Caco-2 (cell line): ENCODE data around the gene MRPL36. TPM values are rescaled to one million over a fixed set of nuclear protein-coding genes. Genes with fewer than 3 reads are reported as not detected.

Experiments used
- BruUV-seq: library from RNA; stranded (reverse); fragments of 400-500 nt; replicated peaks from 2 replicates; lab custom pipeline; 2021; lab: Mats Ljungman, UMichigan
- CTCF ChIA-PET: fragments of 300-600 bp; sonication (Branson Sonifier 250); formaldehyde crosslinking; loops from one replicate; lab custom pipeline; 2022; ENCODE audit warnings: antibody characterized with exemption; lab: Charles Lee
- POLR2A ChIA-PET: fragments of 300-600 bp; sonication (Branson Sonifier 250); formaldehyde crosslinking; loops from one replicate; lab custom pipeline; 2022; ENCODE audit warnings: antibody characterized with exemption; lab: Charles Lee
- DNase-seq, 2 experiments: peaks; one replicate each; pipeline versions ENCODE4 v3.0.0 to v3.0.0-alpha.2; 2020 to 2022
- H3K27me3 ChIP-seq: replicated peaks from 2 replicates; pipeline ENCODE4 v1.6.0; 2011; ENCODE audit warnings: low read length; ENCODE audit not compliant: control insufficient read depth, insufficient read depth
- H3K36me3 ChIP-seq: 2 replicates; pipeline ENCODE4 v1.5.1; 2011; ENCODE audit warnings: low read length; ENCODE audit not compliant: control insufficient read depth, insufficient read depth
- H3K4me1 ChIP-seq: fragments of 250-450 bp; sonication (Bioruptor Pico); 2 replicates; pipeline ENCODE4 v1.5.1; 2020; ENCODE audit warnings: mild to moderate bottlenecking
- H3K4me3 ChIP-seq: 2 replicates; pipeline ENCODE4 v1.5.1; 2011; ENCODE audit warnings: low read depth, mild to moderate bottlenecking, control low read depth, low read length
- H3K9me3 ChIP-seq: fragments of 250-450 bp; sonication (Bioruptor Pico); 2 replicates; pipeline ENCODE4 v1.5.1; 2020; ENCODE audit warnings: mild to moderate bottlenecking, moderate library complexity
- H3K27ac Mint-ChIP-seq: one replicate; pipeline ENCODE4 v1.8.0; 2022; ENCODE audit warnings: mixed read lengths; ENCODE audit not compliant: unreplicated experiment
- H3K27me3 Mint-ChIP-seq: one replicate; pipeline ENCODE4 v1.8.0; 2022; ENCODE audit warnings: mixed read lengths; ENCODE audit not compliant: insufficient read depth, unreplicated experiment
- H3K36me3 Mint-ChIP-seq: one replicate; pipeline ENCODE4 v1.8.0; 2022; ENCODE audit warnings: mild to moderate bottlenecking, mixed read lengths; ENCODE audit not compliant: insufficient read depth, unreplicated experiment
- H3K4me1 Mint-ChIP-seq: one replicate; pipeline ENCODE4 v1.8.0; 2022; ENCODE audit warnings: low read depth, mixed read lengths; ENCODE audit not compliant: unreplicated experiment
- H3K4me3 Mint-ChIP-seq: one replicate; pipeline ENCODE4 v1.8.0; 2022; ENCODE audit warnings: mild to moderate bottlenecking, moderate library complexity, mixed read lengths; ENCODE audit not compliant: unreplicated experiment
- H3K9me3 Mint-ChIP-seq: one replicate; pipeline ENCODE4 v1.8.0; 2022; ENCODE audit warnings: mixed read lengths; ENCODE audit not compliant: unreplicated experiment
- intact Hi-C: fragments of 100-400 bp; cut with micrococcal nuclease; formaldehyde crosslinking; loops from one replicate; pipeline ENCODE4 v1.10.0; 2022; ENCODE audit not compliant: unreplicated experiment
- total RNA-seq: library from RNA; stranded (reverse); gene quantifications from 2 replicates; pipeline ENCODE4 v1.2.3, GENCODE V29; 2022
- TF ChIP-seq, protein P1 (sequence below), 2 experiments: fragments of 200-600 bp in 1 of 2; IDR thresholded peaks; 1 replicate in 1 of 2; 2 replicates in 1 of 2; pipeline versions ENCODE4 v1.5.1 to v1.8.0; 2011 to 2022; ENCODE audit warnings: antibody characterized with exemption in 1 of 2, control low read depth in 1 of 2, inconsistent platforms in 1 of 2, low read depth in 1 of 2, low read length in 1 of 2, mild to moderate bottlenecking in 1 of 2, moderate library complexity in 1 of 2; ENCODE audit not compliant: insufficient read depth in 1 of 2, severe bottlenecking in 1 of 2, unreplicated experiment in 1 of 2

The MRPL36 gene
- total RNA-seq, 1 experiment from 2014 or later, result 65.9 TPM

DNA sequence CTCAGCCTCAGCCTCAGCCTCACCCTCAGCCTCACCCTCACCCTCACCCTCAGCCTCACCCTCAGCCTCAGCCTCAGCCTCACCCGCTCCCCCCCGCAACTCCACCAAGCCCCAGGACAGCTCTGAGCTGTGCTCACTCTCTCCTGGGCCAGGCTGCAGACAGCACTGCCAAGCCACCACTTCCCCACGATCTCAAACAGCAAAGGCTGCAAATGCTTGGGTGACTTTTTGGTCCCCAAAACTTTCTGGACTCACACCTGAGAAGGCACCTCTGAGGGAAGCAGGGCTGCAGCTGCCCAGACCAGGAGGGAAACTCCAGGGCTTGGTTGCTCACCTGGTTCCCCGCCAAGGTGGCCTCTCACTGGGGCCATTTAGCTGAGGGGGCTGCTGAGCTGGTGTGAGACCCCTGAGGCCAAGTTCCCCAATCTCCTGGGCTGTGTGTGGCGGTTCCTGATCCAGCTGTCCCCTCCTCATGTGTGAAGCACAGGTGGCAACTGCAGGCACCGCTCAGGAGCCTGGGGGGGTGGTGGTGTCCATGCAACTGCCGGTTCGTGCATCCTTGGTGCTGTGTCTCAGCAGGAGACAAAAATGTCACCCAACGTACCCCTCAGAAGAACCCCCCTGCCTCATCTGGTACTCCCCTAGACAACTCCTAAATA, 17.8 kb downstream of the MRPL36 start:
- BruUV-seq, result no TSS peak
- no peak overlapping the region for H3K27ac Mint-ChIP-seq
- no peaks in the 10 kb centered on the region for H3K4me1 ChIP-seq
- TF ChIP-seq, protein P1, sequence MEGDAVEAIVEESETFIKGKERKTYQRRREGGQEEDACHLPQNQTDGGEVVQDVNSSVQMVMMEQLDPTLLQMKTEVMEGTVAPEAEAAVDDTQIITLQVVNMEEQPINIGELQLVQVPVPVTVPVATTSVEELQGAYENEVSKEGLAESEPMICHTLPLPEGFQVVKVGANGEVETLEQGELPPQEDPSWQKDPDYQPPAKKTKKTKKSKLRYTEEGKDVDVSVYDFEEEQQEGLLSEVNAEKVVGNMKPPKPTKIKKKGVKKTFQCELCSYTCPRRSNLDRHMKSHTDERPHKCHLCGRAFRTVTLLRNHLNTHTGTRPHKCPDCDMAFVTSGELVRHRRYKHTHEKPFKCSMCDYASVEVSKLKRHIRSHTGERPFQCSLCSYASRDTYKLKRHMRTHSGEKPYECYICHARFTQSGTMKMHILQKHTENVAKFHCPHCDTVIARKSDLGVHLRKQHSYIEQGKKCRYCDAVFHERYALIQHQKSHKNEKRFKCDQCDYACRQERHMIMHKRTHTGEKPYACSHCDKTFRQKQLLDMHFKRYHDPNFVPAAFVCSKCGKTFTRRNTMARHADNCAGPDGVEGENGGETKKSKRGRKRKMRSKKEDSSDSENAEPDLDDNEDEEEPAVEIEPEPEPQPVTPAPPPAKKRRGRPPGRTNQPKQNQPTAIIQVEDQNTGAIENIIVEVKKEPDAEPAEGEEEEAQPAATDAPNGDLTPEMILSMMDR (IDR thresholded peaks at IDR 0.05; ENCODE audit: insufficient read depth in 1 of 2, low read depth in 1 of 2, low read length in 1 of 2, severe bottlenecking in 1 of 2, unreplicated experiment in 1 of 2), result no peak
- peak in 1 of 2 experiments; percentile 22 for DNase-seq
- no peaks in the 10 kb centered on the region for H3K36me3 ChIP-seq
- H3K9me3 Mint-ChIP-seq, result no peaks in the 10 kb centered on the region
- POLR2A ChIA-PET, result no interaction called here
- intact Hi-C loops, result no loop called here
- no peaks in the 10 kb centered on the region for H3K4me1 Mint-ChIP-seq
- CTCF ChIA-PET, result no interaction called here
- no peaks in the 10 kb centered on the region for H3K27me3 ChIP-seq
- H3K4me3 Mint-ChIP-seq, result no peak overlapping the region
- H3K27me3 Mint-ChIP-seq, result peaks cover 3% of the 10 kb centered on the region
- H3K4me3 ChIP-seq, result no peak overlapping the region
- no peaks in the 10 kb centered on the region for H3K36me3 Mint-ChIP-seq
- no peaks in the 10 kb centered on the region for H3K9me3 ChIP-seq

DNA sequence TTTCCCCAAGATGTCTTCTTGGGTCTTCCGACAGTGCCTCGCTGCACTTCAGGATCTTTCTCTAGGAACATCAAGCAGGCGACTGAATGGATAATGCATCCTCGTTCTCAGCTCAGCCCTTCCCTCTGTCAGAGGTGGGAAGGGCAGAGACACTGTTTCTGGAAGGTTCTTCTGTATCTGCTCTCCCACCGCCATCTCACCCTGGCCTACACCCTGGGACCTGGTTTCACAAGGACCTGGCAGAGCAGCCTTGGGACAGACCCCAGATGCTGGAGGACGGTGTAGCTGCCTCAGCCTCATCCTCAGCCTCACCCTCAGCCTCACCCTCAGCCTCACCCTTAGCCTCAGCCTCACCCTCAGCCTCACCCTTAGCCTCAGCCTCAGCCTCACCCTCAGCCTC, 18.5 kb downstream of the MRPL36 start:
- no peaks in the 10 kb centered on the region for H3K4me1 Mint-ChIP-seq
- H3K27ac Mint-ChIP-seq, result no peak overlapping the region
- DNase-seq, result peak in 1 of 2 experiments; percentile 27
- TF ChIP-seq, protein P1 (IDR thresholded peaks at IDR 0.05; ENCODE audit: insufficient read depth in 1 of 2, low read depth in 1 of 2, low read length in 1 of 2, severe bottlenecking in 1 of 2, unreplicated experiment in 1 of 2), result no peak
- Histone ChIP-seq H3K4me3 (no peak overlapping the region), H3K27me3 (no peaks in the 10 kb centered on the region), H3K4me1 (no peaks in the 10 kb centered on the region), H3K36me3 (no peaks in the 10 kb centered on the region), H3K9me3 (no peaks in the 10 kb centered on the region)
- POLR2A ChIA-PET, result interaction anchor here (0.6 kb wide), 1 partner anchor 25 kb away, joined by 4 read pairs; no protein-coding TSS in a partner anchor
- no peaks in the 10 kb centered on the region for H3K9me3 Mint-ChIP-seq
- intact Hi-C loops, result no loop called here
- H3K27me3 Mint-ChIP-seq, result peaks cover 3% of the 10 kb centered on the region
- H3K36me3 Mint-ChIP-seq, result no peaks in the 10 kb centered on the region
- no TSS peak for BruUV-seq
- CTCF ChIA-PET, result no interaction called here
- no peak overlapping the region for H3K4me3 Mint-ChIP-seq

DNA sequence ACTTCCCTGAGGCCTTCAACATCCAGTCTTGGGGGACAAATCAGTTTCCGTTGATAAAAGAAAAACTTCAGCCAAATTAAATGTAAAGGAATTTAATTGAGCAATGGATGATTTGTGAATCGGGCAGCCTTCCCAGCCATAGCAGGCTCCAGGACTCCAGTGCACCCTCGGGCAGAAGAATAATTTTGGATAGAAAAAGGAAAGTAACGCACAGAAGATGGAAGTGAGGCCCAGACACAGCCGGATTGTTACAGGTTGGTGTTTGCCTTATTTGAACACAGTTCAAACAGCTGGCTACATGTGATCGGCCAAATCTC, 19.1 kb downstream of the MRPL36 start:
- no peak overlapping the region for H3K27ac Mint-ChIP-seq
- H3K36me3 Mint-ChIP-seq, result no peaks in the 10 kb centered on the region
- BruUV-seq, result no TSS peak
- ChIA-PET CTCF (no interaction called here), POLR2A (no interaction called here)
- no peaks in the 10 kb centered on the region for H3K9me3 Mint-ChIP-seq
- H3K9me3 ChIP-seq, result no peaks in the 10 kb centered on the region
- DNase-seq, result no peak
- no peaks in the 10 kb centered on the region for H3K36me3 ChIP-seq
- no peaks in the 10 kb centered on the region for H3K4me1 Mint-ChIP-seq
- TF ChIP-seq, protein P1 (IDR thresholded peaks at IDR 0.05; ENCODE audit: insufficient read depth in 1 of 2, low read depth in 1 of 2, low read length in 1 of 2, severe bottlenecking in 1 of 2, unreplicated experiment in 1 of 2), result no peak
- H3K4me1 ChIP-seq, result no peaks in the 10 kb centered on the region
- H3K4me3 Mint-ChIP-seq, result no peak overlapping the region
- H3K27me3 Mint-ChIP-seq, result peaks cover 3% of the 10 kb centered on the region
- intact Hi-C loops, result no loop called here
- no peaks in the 10 kb centered on the region for H3K27me3 ChIP-seq
- H3K4me3 ChIP-seq, result no peak overlapping the region
